Cardiac septum (tissue), 1 donor: ENCODE measurements around the gene GYG1. TPM values are rescaled to one million over a fixed set of nuclear protein-coding genes. Genes with fewer than 3 reads are reported as not detected.

Source experiments
- DNase-seq: peaks from one replicate; pipeline ENCODE4 v3.0.0-alpha.2; 2020; ENCODE audit warnings: low spot score
- intact Hi-C: fragments of 100-400 bp; cut with DNase I; formaldehyde crosslinking; loops from one replicate; pipeline ENCODE4 v1.14.0; 2022
- long read RNA-seq: library from polyadenylated mRNA; unstranded; transcript quantifications from one replicate; pipeline ENCODE4 v2.0.0, GENCODE V29; 2021
- total RNA-seq: library from RNA; stranded (reverse); fragmentation: NEBNext Ultra II Directional; extraction: Animal tissue kit (Norgen Biotek cat#: 25700); gene quantifications from one replicate; pipeline ENCODE4 v1.2.1, GENCODE V29; 2021
- donor health status: DM: no; HTN: no; CAD: no.

The GYG1 gene
- total RNA-seq = 123 TPM
- long read RNA-seq, transcript GYG1-201 (7 exons, 1,890 nt) = major isoform, 145 of 164 reads
- long read RNA-seq, partial matches to known transcripts = 10 of 164 reads
- long read RNA-seq, other reads (novel, unspliced or antisense) = 9 of 164 reads

DNA sequence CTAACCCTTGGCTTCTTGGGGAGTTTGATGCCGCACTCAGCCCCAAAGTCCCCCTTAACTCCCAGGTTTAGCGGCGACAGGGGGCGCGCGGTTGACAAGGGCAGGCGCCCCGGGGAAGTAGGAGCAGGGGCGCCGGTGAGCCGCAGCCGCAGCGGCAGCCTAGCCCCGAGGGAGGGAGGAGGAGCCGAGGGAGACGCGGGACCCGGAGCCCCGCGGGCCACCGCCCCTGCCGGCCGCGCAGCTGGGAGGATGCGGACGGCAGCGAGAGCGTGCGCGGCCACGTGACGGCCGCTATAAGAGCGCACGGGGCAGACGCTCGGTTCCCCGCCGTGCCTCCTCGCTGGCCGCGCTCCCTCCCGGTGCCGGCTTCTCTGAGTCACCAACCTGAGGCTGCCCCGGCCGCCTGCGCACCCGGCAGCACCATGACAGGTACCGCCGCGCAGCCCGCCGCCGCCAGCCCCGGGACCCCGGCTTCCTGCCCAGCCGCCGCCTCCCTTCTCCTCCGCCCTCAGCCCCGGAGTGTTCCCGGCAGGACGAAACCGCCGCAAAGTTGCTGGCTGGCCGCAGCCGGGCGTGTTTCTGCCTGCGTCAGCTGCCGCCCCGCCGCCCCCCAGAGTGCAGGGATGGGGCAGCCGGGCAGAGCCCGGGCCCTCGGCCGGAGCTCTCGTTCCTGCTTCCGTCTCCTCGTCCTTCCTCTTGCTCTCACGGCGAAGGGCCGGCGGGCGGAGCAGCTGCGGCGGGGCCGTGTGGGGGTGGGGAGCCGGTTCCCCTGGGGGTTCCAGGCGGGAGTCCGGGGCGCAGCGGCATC is at the start of gene GYG1:
Gene GYG1, plus strand, starts transcription at position 322 of the 808 bp plus-strand sequence. Its CDS starts 101 bp downstream, at position 423.
- intact Hi-C loops = loop anchor here (2.0 kb wide), 1 partner anchor 95 kb away; the partner anchor contains the start of gene HLTF
- peak; percentile 92 for DNase-seq

- DNase-seq = no peak
These were observed 47.7 kb upstream of the GYG1 start for GRCh38 chr3:148943506-148944205.

DNA sequence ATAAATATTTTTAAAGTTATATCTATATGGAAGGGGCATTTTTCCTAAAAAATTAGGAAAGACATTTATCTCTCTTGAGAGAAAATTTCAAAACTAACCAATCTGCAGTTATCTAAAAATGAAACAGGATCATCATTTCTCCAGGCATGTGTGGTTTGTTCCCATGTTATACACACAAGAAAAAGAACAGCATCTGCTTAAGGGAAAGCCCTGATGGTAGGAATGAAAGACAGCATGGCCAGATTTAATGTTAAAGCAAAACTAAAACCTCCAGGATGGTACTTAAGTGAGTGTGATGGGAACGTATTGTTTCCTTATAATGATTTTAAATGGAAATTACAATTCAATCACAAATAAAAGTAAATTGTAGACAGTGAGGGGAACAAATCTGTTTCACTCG is 46.2 kb upstream of the GYG1 start:
- intact Hi-C loops = no loop called here
- no peak for DNase-seq

More at GRCh38 chr3:148943506-148944205, 47.7 kb upstream of the GYG1 start:
- intact Hi-C loops = no loop called here

GRCh38 chr3:148948913-148949657 is 42.3 kb upstream of the GYG1 start:
- intact Hi-C loops = no loop called here
- no peak for DNase-seq

- no peak for DNase-seq
- intact Hi-C loops = no loop called here
These were observed 40.5 kb upstream of the GYG1 start for GRCh38 chr3:148950806-148951205.

GRCh38 chr3:148951599-148952361 is 39.6 kb upstream of the GYG1 start:
- no peak for DNase-seq
- intact Hi-C loops = no loop called here

GRCh38 chr3:148953094-148953493 is 38.2 kb upstream of the GYG1 start:
- intact Hi-C loops = no loop called here

DNA sequence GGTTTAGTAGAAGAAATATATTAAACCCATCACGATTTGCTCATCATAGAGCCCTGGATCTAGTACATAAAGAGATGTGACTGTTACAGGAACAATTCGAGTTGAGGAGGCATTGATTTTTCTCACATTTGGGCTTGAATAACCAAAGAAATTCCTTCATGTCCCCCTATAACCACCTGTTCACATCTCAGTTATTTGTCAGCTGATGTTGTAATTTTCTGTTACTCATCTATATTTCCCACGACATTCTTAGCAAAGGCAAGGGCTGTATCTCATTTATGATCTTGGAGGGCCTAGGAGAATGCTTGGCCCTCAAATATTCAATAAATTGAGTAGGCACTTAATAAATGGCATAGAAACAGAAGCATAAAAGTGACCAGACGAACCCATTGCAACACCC is 36.4 kb upstream of the GYG1 start:
- intact Hi-C loops = loop anchor here (1.0 to 5.0 kb wide), 3 partner anchors 167 to 387 kb away; no protein-coding TSS in a partner anchor
- DNase-seq = no peak

More at GRCh38 chr3:148953094-148953493, 38.2 kb upstream of the GYG1 start:
- no peak for DNase-seq

DNA sequence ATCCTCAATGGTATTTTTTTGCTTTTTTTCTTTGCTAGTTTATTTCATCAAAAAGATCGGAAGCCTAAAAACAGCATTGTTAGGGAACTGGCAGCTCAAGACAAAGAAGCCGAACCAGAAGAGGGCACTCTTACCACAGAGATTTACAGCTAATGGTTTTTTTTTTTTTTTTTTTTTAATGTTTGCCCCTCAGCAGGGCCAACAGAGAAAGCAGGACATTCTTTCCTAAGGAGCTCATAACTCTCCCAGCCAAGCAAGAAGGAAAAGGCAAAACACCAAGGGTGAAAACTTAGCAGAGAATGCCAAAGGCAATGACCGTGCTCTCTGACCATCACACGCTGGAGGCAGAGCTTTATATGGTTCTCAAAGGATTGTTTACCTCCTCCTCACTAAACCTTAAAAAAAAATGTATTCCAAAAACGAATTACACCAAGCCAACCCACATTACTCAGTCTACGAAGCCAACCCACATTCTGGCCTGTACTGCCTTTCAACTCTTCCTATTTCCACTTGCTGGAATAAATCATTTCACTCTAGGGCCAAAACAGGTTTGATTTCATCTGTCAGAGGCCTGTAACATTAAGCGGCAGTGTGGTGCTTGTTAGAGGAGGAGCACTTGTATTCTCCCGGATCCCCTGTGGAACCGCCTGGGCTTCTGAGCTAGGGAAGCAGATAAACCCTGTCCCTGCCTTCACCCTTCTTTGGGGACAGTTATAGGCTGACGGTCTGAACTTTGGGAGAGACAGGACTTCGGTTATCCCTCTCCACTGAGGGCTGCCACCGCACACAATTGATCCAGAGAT is 35.6 kb upstream of the GYG1 start:
- DNase-seq = no peak
- intact Hi-C loops = loop anchor here (1.0 to 5.0 kb wide), 3 partner anchors 167 to 387 kb away; no protein-coding TSS in a partner anchor

- no peak for DNase-seq
- intact Hi-C loops = loop anchor here (5.0 kb wide), 2 partner anchors 165 to 385 kb away; no protein-coding TSS in a partner anchor
These were observed 33.8 kb upstream of the GYG1 start for GRCh38 chr3:148957586-148957985.

DNA sequence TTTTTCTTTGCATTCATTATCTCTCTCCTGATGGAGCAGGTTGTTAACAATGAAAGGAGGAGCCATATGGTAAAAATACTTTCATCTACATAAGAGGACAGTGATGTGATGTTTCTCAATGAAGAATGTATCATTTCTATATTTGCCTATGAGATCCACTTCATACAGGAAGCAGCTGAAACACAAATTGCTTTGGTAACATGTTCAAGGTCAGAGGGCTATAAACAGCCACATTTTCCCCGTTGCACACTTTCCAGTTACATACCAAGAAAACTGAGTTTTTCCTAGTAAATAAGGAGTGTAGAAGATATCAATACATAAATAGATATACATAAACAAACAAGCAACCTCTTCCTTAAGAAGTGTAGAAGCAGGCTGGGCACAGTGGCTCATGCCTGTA is 32.6 kb upstream of the GYG1 start:
- intact Hi-C loops = loop anchor here (5.0 kb wide), 2 partner anchors 164 to 384 kb away; no protein-coding TSS in a partner anchor

DNA sequence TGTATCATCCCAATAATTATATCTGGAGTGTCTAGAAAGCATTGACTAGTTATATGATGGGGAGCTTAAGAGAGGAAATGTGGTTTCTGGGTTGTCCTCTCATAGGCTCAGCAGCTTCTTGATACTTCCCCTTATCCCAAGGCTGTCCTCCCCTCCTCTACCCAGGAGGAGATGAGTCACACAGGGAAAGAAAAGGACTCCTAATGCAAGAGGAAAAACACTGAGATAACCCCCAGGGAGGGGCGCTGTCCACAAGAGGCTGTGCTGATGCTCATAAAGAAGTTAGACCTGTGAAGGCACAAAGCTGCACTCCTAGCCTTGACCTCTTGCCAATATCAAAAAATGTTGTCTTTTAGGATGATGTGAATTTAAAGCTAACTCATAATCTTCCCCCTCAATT is 28.8 kb upstream of the GYG1 start:
- no peak for DNase-seq
- intact Hi-C loops = no loop called here

More for the DNA sequence above, 32.6 kb upstream of the GYG1 start:
- no peak for DNase-seq

GRCh38 chr3:148964809-148965208 is 26.5 kb upstream of the GYG1 start:
- intact Hi-C loops = no loop called here
- no peak for DNase-seq

DNA sequence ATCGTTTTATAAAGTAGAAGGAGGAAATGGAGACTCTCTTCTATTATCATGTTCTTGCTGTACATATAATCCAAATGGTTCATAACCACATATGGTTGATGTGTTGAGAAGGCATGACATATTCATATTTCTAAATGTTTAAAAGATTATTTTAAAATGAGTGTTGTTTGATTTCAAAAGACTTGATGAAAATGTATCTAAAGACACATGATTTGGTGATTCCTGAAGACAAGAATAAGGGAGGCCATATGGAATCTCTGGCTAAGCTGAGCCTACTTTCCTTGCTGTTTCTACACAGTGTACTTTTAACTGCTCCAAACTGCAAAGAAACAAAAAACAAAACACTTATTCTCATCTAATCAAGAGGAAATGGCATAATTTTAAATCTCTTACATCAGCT is 23.0 kb upstream of the GYG1 start:
- intact Hi-C loops = no loop called here
- DNase-seq = no peak

DNA sequence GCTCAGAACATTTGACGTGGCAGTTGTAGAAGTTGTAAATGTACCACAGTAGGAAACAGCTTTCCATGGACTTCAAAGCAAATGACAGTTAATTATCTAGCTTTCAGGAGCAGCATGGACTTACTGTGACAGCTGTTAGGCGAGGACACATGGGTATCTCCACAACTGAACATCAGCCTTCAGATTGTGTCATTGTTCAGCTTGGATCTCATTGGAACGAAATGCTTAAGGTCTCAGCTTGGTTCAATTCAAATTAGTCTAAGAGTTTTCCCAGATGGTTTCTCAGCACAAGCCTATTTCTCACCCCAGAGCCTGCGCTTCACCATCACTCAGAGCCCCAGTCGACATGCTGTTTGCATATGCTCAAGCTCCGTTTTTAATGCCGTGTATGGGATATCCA is 21.1 kb upstream of the GYG1 start:
- intact Hi-C loops = no loop called here
- DNase-seq = no peak

- intact Hi-C loops = no loop called here
- no peak for DNase-seq
These were observed 19.8 kb upstream of the GYG1 start for GRCh38 chr3:148971401-148972163.

GRCh38 chr3:148974726-148975125 is 16.6 kb upstream of the GYG1 start:
- intact Hi-C loops = no loop called here
- DNase-seq = no peak
